ENCODE results near the gene NPTN.

- no peak for TF ChIP-seq EZH2phosphoT487 (IDR thresholded peaks at IDR 0.05; ENCODE audit: borderline replicate concordance, low read depth, low read length)
- TF ChIP-seq, protein P1, sequence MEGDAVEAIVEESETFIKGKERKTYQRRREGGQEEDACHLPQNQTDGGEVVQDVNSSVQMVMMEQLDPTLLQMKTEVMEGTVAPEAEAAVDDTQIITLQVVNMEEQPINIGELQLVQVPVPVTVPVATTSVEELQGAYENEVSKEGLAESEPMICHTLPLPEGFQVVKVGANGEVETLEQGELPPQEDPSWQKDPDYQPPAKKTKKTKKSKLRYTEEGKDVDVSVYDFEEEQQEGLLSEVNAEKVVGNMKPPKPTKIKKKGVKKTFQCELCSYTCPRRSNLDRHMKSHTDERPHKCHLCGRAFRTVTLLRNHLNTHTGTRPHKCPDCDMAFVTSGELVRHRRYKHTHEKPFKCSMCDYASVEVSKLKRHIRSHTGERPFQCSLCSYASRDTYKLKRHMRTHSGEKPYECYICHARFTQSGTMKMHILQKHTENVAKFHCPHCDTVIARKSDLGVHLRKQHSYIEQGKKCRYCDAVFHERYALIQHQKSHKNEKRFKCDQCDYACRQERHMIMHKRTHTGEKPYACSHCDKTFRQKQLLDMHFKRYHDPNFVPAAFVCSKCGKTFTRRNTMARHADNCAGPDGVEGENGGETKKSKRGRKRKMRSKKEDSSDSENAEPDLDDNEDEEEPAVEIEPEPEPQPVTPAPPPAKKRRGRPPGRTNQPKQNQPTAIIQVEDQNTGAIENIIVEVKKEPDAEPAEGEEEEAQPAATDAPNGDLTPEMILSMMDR (conservative IDR thresholded peaks at IDR 0.05; ENCODE audit: low read length): no peak
Measured at GRCh38 chr15:73648014-73648295, 14.8 kb upstream of the NPTN start.
